ENCODE measurements around the gene EEFSEC. TPM values are rescaled to one million over a fixed set of nuclear protein-coding genes. Genes with fewer than 3 reads are reported as not detected.

The EEFSEC gene
- total and polyA plus RNA-seq, 8 donors: 11.5 to 23.0 (median 19.9) TPM

GRCh38 chr3:128214056-128214455, 60.8 kb downstream of the EEFSEC start:
- ATAC-seq (no peak), DNase-seq (no peak)
- Histone ChIP-seq H3K36me3 (no peaks in the 10 kb centered on the region), H3K9me3 (no peaks in the 10 kb centered on the region), H3K27ac (no peak overlapping the region), H3K27me3 (no peaks in the 10 kb centered on the region), H3K4me3 (no peak overlapping the region), H3K4me1 (peaks cover 3 to 6% of the 10 kb centered on the region in 2 donors)
- no peak for TF ChIP-seq CTCF (IDR thresholded peaks at IDR 0.05)
- intact Hi-C loops (cut with DNase I): no loop called here

GRCh38 chr3:128215290-128215689, 62.0 kb downstream of the EEFSEC start:
- no peak for ATAC-seq
- H3K4me1 ChIP-seq: peaks cover 3 to 6% of the 10 kb centered on the region in 2 donors
- intact Hi-C loops (cut with DNase I): no loop called here
- no peak for DNase-seq
- TF ChIP-seq CTCF (IDR thresholded peaks at IDR 0.05): no peak
- H3K9me3 ChIP-seq: no peaks in the 10 kb centered on the region
- no peak overlapping the region for H3K4me3 ChIP-seq
- no peaks in the 10 kb centered on the region for H3K36me3 ChIP-seq
- no peak overlapping the region for H3K27ac ChIP-seq
- H3K27me3 ChIP-seq: no peaks in the 10 kb centered on the region

- DNase-seq (peak in 1 of 4 donors; percentile 65), ATAC-seq (no peak)
- H3K9me3 ChIP-seq: no peaks in the 10 kb centered on the region
- H3K4me3 ChIP-seq: no peak overlapping the region
- H3K27ac ChIP-seq: no peak overlapping the region
- H3K4me1 ChIP-seq: peaks cover 3 to 6% of the 10 kb centered on the region in 2 donors
- no peaks in the 10 kb centered on the region for H3K36me3 ChIP-seq
- no peak for TF ChIP-seq CTCF (IDR thresholded peaks at IDR 0.05)
- H3K27me3 ChIP-seq: no peaks in the 10 kb centered on the region
- intact Hi-C loops (cut with DNase I): no loop called here
Observed at GRCh38 chr3:128215800-128216495, 62.7 kb downstream of the EEFSEC start.

- DNase-seq (peak in 2 of 4 donors; percentile 73 to 91), ATAC-seq (peak; percentile 74)
- H3K4me1 ChIP-seq: peaks cover 3 to 6% of the 10 kb centered on the region in 2 donors
- peaks cover 0 to 8% of the 10 kb centered on the region in 2 donors for H3K9me3 ChIP-seq
- intact Hi-C loops (cut with DNase I): no loop called here
- H3K27ac ChIP-seq: peak overlapping the region in 1 of 2 donors; percentile 10
- no peak for TF ChIP-seq CTCF (IDR thresholded peaks at IDR 0.05)
- no peaks in the 10 kb centered on the region for H3K36me3 ChIP-seq
- no peak overlapping the region for H3K4me3 ChIP-seq
- no peaks in the 10 kb centered on the region for H3K27me3 ChIP-seq
Observed at GRCh38 chr3:128217702-128218547, 64.6 kb downstream of the EEFSEC start.
